ENCODE measurements around the gene CFAP65. TPM values are rescaled to one million over a fixed set of nuclear protein-coding genes. Genes with fewer than 3 reads are reported as not detected.

CFAP65 gene
- total and polyA plus RNA-seq, 2 of the 4 experiments (the other 2 are of a cell fraction) = not detected

DNA sequence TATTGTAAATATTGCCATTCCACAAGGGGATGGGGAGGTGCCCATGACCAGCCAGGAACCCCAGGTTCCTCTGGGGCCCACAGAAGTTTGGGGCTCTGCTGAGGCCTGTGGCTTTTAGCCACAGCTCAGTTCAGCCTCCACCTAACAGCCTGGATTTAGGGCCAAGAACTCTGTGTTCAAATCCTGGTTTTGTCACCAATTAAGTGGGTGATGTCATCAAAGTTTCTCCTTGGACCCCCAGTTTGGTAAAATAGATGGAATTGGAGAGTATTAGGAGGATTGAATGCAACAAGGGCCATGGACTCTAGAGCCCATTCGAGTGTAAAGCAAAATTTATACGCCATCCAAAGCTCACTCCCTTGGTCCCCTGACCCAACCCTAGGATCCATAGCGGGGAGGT lies 53.2 kb downstream of the CFAP65 start:
- H2AFZ ChIP-seq (replicated peaks; ENCODE audit: low read length, poor library complexity) = no peak overlapping the region
- in situ Hi-C loops (cut with MboI; ENCODE audit: low sequenced_read_pairs) = no loop called here
- no peak overlapping the region for H3K56ac ChIP-seq (ENCODE audit: extremely low read depth, insufficient read depth, low read length)
- H3K79me1 ChIP-seq (ENCODE audit: low read depth in 1 of 2, low read length in 2 of 2) = no peaks in the 10 kb centered on the region
- H3K4me3 ChIP-seq (ENCODE audit: insufficient read depth, low read depth, low read length) = no peak overlapping the region
- no peak overlapping the region for H2BK20ac ChIP-seq (ENCODE audit: low read depth, low read length)
- dilution Hi-C loops (cut with HindIII; ENCODE audit: low sequenced_read_pairs, unreplicated experiment) = no loop called here
- no peaks in the 10 kb centered on the region for H3K9me3 ChIP-seq (ENCODE audit: control insufficient read depth, insufficient read depth, low read length)
- no peak overlapping the region for H3K9ac ChIP-seq (ENCODE audit: low read depth, low read length)
- H3K9me1 ChIP-seq (ENCODE audit: insufficient read depth, low read length) = peaks cover 3% of the 10 kb centered on the region; the same call in 1 of the 2 replicates
- no peak overlapping the region for H2AK9ac ChIP-seq (replicated peaks; ENCODE audit: low read depth, low read length, poor library complexity)
- no peak overlapping the region for H2BK120ac ChIP-seq (ENCODE audit: low read depth, low read length)
- no CpG with 5 or more reads among the region's 3 CpGs for WGBS, 2 experiments (ENCODE audit: extremely low coverage in 2 of 2, insufficient read length in 1 of 2)
- H3K4me1 ChIP-seq (ENCODE audit: control insufficient read depth, insufficient read depth, low read length) = no peaks in the 10 kb centered on the region
- no peak overlapping the region for H3K27ac ChIP-seq (ENCODE audit: insufficient read depth, low read length)
- POLR2A ChIA-PET (ENCODE audit: unreplicated experiment) = no interaction called here
- no peak for DNase-seq
- H4K5ac ChIP-seq (ENCODE audit: low read depth, low read length) = no peak overlapping the region
- ATAC-seq (ENCODE audit: low read depth) = no peak
- H3K18ac ChIP-seq (ENCODE audit: low read depth, low read length) = no peak overlapping the region
- peaks cover 3% of the 10 kb centered on the region for H4K20me1 ChIP-seq (ENCODE audit: insufficient read depth, low read length)
- H4K8ac ChIP-seq (ENCODE audit: low read depth in 2 of 2, low read length in 2 of 2) = no peak overlapping the region
- no peak overlapping the region for H2BK15ac ChIP-seq (ENCODE audit: low read depth, low read length)
- CTCF ChIA-PET = no interaction called here
- no peak overlapping the region for H3K4ac ChIP-seq (ENCODE audit: low read depth, low read length)
- H2AK5ac ChIP-seq (ENCODE audit: low read depth, low read length) = no peak overlapping the region
- intact Hi-C loops (cut with micrococcal nuclease) = no loop called here
- no peak overlapping the region for H4K91ac ChIP-seq (ENCODE audit: insufficient read depth, low read depth, low read length)
- TF ChIP-seq, protein P1, sequence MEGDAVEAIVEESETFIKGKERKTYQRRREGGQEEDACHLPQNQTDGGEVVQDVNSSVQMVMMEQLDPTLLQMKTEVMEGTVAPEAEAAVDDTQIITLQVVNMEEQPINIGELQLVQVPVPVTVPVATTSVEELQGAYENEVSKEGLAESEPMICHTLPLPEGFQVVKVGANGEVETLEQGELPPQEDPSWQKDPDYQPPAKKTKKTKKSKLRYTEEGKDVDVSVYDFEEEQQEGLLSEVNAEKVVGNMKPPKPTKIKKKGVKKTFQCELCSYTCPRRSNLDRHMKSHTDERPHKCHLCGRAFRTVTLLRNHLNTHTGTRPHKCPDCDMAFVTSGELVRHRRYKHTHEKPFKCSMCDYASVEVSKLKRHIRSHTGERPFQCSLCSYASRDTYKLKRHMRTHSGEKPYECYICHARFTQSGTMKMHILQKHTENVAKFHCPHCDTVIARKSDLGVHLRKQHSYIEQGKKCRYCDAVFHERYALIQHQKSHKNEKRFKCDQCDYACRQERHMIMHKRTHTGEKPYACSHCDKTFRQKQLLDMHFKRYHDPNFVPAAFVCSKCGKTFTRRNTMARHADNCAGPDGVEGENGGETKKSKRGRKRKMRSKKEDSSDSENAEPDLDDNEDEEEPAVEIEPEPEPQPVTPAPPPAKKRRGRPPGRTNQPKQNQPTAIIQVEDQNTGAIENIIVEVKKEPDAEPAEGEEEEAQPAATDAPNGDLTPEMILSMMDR (conservative IDR thresholded peaks at IDR 0.05; ENCODE audit: low read depth, low read length) = no peak
- TF ChIP-seq CHD1 (IDR thresholded peaks at IDR 0.05; ENCODE audit: low read depth, low read length) (no peak), FOS (IDR thresholded peaks at IDR 0.05; ENCODE audit: low read depth, low read length) (no peak), MAFK (IDR thresholded peaks at IDR 0.05; ENCODE audit: low read depth, low read length) (no peak), BHLHE40 (IDR thresholded peaks at IDR 0.05; ENCODE audit: low read depth, low read length) (no peak), MAZ (IDR thresholded peaks at IDR 0.05; ENCODE audit: borderline replicate concordance, low read depth, low read length) (no peak), RCOR1 (IDR thresholded peaks at IDR 0.05; ENCODE audit: insufficient replicate concordance, low read length) (no peak), RFX5 (IDR thresholded peaks at IDR 0.05; ENCODE audit: low read depth, low read length) (no peak), NFE2L2 (IDR thresholded peaks at IDR 0.05; ENCODE audit: low read depth, low read length) (no peak), SMC3 (IDR thresholded peaks at IDR 0.05; ENCODE audit: low read depth, low read length) (no peak), CEBPB (IDR thresholded peaks at IDR 0.05; ENCODE audit: low read depth, low read length) (no peak), RAD21 (IDR thresholded peaks at IDR 0.05; ENCODE audit: low read length) (no peak), MXI1 (IDR thresholded peaks at IDR 0.05; ENCODE audit: borderline replicate concordance, low read depth, low read length) (no peak), POLR2A (IDR thresholded peaks at IDR 0.05; ENCODE audit: low read depth, low read length) (no peak)
- TF ChIP-seq, protein P2, sequence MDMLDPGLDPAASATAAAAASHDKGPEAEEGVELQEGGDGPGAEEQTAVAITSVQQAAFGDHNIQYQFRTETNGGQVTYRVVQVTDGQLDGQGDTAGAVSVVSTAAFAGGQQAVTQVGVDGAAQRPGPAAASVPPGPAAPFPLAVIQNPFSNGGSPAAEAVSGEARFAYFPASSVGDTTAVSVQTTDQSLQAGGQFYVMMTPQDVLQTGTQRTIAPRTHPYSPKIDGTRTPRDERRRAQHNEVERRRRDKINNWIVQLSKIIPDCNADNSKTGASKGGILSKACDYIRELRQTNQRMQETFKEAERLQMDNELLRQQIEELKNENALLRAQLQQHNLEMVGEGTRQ (IDR thresholded peaks at IDR 0.05; ENCODE audit: low read depth, low read length) = no peak
- TF ChIP-seq, protein P3, sequence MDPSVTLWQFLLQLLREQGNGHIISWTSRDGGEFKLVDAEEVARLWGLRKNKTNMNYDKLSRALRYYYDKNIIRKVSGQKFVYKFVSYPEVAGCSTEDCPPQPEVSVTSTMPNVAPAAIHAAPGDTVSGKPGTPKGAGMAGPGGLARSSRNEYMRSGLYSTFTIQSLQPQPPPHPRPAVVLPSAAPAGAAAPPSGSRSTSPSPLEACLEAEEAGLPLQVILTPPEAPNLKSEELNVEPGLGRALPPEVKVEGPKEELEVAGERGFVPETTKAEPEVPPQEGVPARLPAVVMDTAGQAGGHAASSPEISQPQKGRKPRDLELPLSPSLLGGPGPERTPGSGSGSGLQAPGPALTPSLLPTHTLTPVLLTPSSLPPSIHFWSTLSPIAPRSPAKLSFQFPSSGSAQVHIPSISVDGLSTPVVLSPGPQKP (IDR thresholded peaks at IDR 0.05; ENCODE audit: borderline replicate concordance, low read depth, low read length) = no peak
- H3K27me3 ChIP-seq (ENCODE audit: control insufficient read depth, insufficient read depth, low read length) = peaks cover 95% of the 10 kb centered on the region
- no peak overlapping the region for H2BK5ac ChIP-seq (ENCODE audit: low read depth, low read length, poor library complexity, severe bottlenecking)
- H3K36me3 ChIP-seq (ENCODE audit: control insufficient read depth, insufficient read depth, low read length) = no peaks in the 10 kb centered on the region
- H3K14ac ChIP-seq (replicated peaks; ENCODE audit: low read depth, low read length) = no peak overlapping the region
- H3K4me2 ChIP-seq (ENCODE audit: low read depth, low read length) = no peak overlapping the region
- H3K23ac ChIP-seq (ENCODE audit: low read depth, low read length) = no peak overlapping the region
- BruUV-seq (replicated peaks) = no TSS peak

All from IMR-90 (cell line).